Renal cortex interstitium (tissue), 3 donors: ENCODE measurements around the gene SLC17A1. TPM values are rescaled to one million over a fixed set of nuclear protein-coding genes. Genes with fewer than 3 reads are reported as not detected.

ENCODE experiments used
- polyA plus RNA-seq, 3 donors: library from polyadenylated mRNA; unstranded; fragments of 120-200 nt; gene quantifications; one replicate each; pipeline ENCODE4 v1.2.1, GENCODE V29; 2013; ENCODE audit not compliant: insufficient read length in 3 of 3

The SLC17A1 gene
- polyA plus RNA-seq, 3 donors = 24.6 to 32.4 (median 30.1) TPM

Other genes starting within 250 kb of the SLC17A1 start
- under 1 TPM; 0.14 to 0.34 (median 0.22) TPM for gene SCGN, start 179.8 kb downstream of the SLC17A1 start, polyA plus RNA-seq
- 1 to 10 TPM; 1.2 to 2.5 (median 1.6) TPM for gene SLC17A4, start 77.3 kb downstream of the SLC17A1 start, polyA plus RNA-seq
- 1 to 10 TPM in 1 of 3 donors, under 1 TPM in 2; 0.66 to 1.2 (median 0.74) TPM for gene SLC17A3, start 42.2 kb upstream of the SLC17A1 start, polyA plus RNA-seq
- 1 to 10 TPM in 1 of 3 donors, under 1 TPM in 2; 0.42 to 1.6 (median 0.58) TPM for gene SLC17A2, start 98.6 kb upstream of the SLC17A1 start, polyA plus RNA-seq
- 10 to 100 TPM in 2 of 3 donors, 1 to 10 TPM in 1; 9.4 to 14.8 (median 10.0) TPM for gene TRIM38, start 130.8 kb upstream of the SLC17A1 start, polyA plus RNA-seq